Hematopoietic multipotent progenitor cell treated with erythropoietin and hydrocortisone succinate and interleukin-3 and kit ligand, for 17 days (in vitro differentiated cells): Measurements from ENCODE around the gene SLC35C1.
A peak's percentile ranks its signal among the peaks of the same experiment; 100 is the strongest.

Source experiments
- DNase-seq: peaks from one replicate; pipeline ENCODE4 v3.0.0-alpha.2; 2015; ENCODE audit warnings: low spot score

Gene SLC35C1

DNA sequence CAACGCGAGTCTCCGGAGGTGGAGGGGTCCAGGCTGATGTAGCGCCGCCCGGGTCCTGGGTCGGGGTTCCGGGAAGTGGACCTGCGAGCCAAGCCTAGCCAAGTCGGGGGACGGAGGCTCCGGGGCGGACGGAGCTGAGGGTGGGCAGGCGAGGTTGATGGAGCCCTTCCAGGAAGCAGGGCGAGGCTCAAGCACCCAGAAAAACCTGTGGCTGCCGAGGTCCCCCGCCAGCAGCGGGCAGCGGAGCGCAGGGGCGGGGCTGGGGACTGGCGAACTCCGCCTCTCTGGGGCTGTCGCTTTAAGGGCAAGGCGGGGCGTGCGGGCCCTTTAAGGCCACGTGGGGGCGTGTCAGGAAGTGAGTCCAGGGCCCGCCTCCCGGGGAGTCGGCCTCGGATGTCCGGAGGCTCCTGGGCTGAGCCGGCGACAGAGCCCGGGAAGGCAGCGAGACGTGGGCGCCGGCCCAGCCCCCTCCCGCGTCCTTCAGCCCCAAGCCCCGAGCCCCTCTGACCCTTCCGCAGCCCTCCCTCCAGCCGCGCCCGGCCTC, at the start of gene SLC35C1:
Gene SLC35C1, plus strand, starts transcription at position 389 of the 544 bp plus-strand sequence. CDS start 653 bp downstream, outside the sequence.
- peak; percentile 97 for DNase-seq

DNA sequence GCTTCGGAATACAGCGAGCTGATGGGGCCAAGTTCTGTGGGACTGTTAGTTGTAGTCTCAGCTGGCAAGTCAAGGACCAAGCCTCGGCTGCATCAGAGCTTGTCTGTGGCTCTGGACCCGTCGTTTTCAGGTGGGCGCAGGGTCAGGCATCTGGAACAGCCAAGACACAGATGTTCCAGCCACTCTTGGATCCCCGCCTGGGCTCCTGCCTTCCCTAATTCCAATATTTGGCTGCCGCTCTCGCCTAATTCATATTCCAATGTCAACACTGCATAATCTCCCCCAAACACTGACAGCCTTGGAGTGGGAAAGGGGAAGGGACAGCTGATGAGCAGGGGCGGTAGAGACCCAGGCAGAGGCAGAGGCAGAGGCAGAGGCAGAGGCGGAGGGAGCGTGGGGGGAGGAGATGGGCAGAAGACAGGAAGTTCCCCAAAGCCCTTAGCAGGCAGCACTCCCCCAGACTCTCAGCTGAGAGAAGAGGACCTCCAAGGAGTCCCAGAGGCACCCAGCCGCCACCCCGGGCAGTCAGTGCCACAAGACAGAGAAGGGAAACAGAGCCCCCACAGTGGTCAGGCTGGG, 49.6 kb upstream of the SLC35C1 start:
- no peak for DNase-seq

DNA sequence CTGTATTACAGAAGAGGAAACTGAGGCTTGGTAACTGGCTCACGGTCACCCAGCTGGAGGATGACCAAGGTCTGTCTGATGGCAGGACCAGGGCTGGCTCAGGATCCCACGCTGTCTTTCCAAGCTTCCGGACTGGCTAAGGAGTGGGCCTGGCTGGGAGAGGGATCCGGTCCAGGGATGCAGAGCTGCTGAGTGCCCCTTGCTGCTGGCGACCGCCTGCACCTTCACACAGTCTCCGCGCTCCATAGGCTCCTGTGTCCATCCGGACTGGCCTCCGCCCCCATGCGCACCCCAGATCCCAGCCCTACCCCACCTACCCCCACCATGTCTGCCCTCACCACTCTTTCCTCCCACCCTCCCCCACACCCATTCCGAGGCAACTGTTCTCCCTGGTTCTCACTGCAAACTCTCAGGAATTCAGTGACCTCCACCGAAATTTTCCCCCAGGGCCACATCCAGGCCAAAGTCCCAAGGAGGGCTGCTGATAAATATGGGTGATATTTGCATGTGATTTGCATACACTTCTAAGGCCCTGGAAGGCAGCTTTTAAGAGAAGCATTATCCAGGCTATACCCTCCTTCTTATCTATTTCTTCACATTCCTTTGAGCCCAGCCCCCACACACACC, 48.5 kb upstream of the SLC35C1 start:
- no peak for DNase-seq

DNA sequence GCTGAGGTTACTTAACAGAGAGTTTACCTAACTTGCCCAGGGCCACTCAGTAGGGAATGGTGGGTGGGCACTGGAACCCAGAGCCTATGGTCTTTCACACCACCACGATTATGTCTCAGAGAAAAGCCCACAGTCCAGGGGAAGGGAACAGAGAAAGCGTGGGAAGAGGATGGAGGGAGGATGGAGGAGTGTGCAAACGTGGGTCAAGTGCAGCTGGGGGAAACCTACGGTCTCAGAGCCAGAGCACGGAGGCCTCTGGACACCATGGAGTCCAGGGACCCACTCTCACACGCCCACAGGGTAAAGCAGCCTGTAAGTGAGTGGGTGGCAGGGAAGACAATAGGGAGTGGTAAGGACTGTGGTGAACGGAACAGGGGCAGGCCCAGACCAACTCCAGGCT, 47.3 kb upstream of the SLC35C1 start:
- no peak for DNase-seq

DNA sequence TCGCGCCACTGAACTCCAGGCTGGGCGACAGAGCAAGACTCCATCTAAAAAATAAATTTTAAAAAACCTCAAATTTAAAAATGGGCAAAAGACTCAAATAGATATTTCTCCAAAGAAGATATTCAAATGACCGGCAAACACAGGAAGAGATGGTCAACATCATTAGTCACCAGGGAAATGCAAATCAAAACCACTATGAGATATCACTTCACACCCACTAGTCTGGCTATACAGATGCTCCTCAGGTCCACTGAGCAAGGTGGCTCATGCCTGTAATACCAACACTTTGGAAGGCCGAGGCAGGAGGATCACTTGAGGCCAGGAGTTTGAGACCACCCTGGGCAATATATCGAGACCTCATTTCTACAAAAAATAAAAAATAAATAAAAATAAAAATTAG, 43.3 kb upstream of the SLC35C1 start:
- DNase-seq, result no peak

DNA sequence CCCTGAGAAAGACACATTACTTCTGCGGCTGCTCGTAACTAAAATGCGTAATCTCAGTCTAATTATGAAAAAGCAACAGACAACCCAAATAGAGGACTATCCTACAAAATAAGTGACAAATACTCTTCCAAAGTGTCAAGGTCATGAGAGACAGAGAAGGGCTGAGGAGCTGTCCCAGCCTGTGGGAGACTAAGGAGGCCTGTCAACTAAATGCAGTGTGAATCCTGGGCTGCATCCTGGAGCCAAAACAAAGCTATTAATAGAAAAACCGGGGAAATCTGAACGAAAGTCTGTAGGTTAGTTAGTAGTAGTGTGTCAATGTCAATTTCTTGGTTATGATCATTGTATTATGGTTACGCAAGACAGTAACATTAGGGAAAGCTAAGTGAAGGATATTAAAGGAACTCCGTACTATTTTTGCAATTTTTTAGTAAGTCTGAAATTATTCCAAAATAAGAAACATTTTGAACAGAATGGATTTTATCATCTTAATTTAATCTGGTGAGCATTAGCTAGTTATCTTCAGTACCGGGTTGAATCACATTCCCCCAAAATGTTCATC, 39.8 kb upstream of the SLC35C1 start:
- no peak for DNase-seq

DNA sequence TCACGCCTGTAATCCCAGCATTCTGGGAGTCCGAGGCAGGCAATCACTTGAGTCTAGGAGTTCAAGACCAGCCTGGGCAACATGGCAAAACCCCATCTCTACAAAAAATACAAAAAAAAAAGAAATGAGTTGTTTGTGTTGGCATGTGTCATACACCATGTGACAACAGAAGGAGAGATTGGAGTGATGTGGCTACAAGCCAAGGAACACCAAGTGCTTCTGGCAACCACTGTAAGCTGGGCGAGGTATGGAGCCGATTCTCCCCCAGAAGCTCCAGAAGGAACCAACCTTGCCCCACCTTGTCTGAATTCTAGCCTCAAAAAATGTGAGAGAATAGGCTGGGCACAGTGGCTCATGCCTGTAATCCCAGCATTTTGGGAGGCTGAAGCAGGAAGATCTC, 39.1 kb upstream of the SLC35C1 start:
- DNase-seq, result no peak

DNA sequence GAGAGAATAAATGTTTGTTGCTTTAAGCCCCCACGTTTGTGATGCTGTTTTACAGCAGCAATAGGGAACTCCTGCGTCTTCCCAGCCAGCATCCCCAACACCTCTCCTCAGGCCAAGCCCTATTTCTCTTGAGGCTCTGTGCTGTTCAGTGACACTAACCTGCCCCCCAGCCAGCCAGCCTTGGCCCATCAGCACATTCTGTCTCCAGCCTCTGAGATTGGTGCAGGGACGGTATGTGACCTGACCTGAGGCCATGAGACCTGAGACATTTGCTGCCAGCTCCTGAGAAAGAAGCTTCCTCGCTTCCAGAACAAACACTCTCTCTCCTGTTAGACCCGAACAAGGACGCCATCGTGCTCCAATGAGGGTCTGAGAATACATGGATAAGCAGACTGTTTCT, 38.5 kb upstream of the SLC35C1 start:
- no peak for DNase-seq

DNA sequence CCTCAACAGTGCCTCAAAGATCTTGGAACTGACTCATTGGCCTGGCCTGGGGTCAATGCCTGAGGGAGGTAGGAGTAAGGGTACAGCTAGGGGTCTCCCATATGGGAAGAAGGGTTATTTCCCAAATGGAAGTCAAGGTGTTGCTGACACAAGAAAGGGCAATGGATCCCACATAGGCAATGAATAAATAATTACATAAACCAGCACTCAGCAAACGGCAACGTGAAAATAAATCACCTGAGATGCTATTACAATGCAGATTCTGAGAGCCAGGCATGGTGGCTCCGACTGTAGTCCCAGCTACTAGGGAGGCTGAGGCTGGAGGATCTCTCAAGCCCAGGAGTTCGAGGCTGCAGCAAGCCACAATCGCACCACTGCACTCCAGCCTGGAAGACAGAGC, 36.5 kb upstream of the SLC35C1 start:
- no peak for DNase-seq

DNA sequence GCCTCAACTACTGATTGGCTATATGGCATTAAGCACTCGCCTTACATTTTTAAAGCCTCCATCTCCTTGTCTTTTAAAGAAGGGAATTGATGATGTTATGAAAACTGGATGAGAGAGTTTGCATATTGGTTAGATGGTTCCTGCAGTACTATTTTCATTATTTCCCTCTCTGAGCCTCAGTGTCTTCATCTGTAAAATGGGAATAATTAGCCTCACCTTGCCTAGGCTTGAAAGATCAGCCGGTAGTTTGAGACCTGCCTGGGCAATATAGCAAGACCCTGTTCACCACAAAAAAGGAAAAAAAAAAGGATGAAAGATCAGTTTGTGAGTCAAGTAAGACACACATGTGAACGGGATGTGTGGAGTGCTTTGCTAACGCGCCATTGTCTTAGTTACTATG, 35.0 kb upstream of the SLC35C1 start:
- no peak for DNase-seq

DNA sequence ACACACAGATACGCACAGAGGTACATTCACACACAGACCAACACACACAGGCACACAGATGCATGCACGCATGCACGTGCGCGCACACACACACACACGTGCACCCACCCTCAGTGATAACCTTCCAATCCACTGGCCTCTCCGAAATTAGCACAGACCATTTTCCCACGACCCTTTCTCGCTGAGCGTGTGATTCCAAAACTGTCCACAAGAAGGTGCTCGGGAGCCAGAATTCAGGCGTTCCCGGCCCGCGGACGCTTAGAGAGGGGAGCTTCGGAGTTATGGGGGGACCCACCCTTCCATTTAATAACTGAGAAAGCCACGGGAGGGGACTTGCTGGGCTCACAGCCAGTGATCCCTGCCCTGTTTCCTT, 33.8 kb upstream of the SLC35C1 start:
- peak; percentile 62 for DNase-seq

DNA sequence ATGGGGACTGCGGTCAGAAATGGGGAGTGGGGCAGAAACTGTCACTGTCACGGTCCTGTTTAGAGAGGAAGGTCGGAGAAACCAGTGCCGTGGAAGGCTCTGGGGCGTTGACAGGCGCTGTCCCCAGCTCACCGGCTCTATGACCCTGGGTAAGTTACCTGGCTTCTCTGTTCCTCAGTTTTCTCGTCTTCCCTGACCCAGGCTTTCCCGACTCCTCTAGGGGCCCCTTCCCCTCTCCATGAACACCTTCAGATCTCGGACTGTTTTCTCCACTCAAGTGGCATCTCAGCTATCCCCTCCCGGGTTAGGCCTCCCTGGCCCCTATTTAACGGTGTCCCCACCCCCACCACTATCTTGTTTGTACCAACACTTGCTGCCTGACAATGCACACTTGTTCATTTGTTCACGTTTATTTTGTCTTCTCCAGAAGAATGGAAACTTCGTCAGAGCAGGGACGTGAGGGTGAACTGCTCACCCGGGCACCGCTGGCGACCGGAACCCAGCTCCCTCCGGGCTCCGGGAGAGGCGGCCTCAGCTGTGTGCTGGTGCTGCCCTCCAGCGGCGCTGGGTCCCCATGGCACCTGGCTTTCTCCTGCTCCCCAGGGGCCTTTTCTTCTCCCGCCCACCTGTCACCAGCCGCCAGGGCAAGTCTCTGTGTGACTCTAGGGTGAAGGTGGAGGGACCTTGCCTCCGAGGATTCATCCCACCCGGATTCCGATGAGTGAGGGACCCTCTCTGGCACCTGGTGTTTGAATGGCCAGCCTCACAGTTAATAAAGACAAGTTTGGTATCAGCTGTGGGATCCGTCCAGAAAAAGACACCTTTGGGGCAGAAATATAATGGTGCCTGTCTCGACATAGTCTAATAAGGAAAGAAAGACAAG, 33.1 kb upstream of the SLC35C1 start:
- peak; percentile 57 for DNase-seq

DNA sequence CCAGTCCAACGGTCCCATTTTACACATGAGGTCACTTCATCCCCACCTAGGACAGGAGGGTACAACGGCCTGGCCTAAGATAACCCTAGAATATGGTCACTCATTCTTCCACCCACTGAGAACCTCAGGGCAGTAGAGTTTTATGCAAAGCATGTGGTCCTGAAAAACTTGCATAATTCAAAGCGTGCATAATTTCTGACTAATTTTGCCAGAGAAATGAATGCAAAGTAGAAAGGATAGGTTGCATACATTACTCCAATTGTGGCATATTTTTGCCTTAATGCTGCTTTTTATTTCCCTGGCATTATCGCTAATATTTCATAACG, 32.5 kb upstream of the SLC35C1 start:
- DNase-seq, result no peak

DNA sequence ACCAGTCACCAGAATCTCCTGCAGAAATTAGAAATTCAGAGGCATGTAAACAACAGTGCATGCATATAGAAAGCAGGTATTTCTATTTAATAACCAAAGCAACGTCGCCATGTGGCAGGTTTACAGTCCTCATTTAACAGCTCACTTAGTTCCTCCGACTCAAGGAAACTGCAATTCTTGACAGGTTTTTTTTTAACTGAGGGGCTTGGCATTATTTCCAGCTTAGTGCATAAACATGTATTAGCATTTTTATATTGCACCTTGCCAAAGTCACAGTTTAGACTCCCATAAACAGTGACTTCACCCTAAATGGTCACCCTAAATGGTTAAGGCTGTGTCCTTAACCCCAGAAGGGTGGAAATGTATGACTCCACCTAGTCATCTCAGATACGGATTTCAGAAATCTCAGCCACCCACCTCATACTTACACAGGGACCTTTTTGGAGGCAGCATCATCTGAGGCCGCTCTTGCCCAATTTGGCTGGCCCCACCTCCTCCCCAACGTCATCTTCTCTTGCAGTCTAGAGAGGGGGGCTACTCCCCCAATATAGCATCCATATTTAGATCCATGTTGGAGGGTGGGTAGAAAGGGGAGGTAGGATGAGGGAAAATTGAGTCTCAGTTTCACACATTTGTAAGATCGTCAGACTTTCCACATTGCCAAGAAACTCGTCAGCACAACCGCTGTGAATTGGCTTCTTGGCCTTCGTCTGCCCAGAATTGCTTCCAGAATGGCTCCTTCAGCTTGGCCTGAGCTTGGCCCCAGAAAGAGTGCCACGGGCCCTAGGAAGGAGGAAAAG, 31.8 kb upstream of the SLC35C1 start:
- no peak for DNase-seq

DNA sequence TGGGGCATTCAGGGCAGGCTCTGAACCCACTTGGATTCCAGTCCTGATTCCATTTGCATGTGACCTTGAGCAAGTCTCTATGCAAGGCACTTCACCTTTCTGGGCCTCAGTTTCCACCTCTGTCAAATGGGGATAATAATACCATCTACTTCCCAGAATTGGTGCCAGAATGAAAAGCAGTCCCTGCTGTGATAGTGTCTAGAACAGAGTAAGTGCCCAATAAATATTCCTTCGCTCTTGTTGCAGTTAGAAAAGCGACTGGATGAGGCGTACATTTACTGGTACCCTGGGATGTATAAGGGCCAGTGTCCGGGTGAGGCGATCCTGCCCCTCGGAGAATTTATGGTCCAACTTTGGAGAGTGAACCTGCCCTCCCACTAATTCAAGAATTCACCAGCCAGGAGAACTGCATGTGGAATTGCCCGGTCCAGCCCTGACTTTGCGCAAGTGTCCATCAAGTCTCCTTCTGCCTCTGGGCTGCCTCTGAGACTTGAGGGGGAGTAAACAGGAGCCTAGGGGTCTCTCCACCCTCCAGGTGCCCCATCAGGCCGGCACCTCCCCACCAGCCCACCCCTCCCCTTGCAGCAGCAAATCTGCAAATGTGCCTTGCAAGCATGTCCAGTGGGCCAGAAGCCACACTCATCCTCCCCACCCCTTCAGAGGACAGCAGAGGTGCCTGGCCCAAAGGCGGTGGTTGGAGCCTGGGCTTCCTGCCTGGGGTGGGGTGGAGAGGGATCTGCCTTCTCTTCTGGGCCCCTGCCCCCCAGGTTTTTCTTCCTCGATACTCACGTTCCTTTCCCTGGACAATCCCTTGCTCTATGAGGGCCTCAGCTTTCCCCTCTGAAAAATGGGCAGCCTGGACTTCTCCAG, 30.9 kb upstream of the SLC35C1 start:
- no peak for DNase-seq

DNA sequence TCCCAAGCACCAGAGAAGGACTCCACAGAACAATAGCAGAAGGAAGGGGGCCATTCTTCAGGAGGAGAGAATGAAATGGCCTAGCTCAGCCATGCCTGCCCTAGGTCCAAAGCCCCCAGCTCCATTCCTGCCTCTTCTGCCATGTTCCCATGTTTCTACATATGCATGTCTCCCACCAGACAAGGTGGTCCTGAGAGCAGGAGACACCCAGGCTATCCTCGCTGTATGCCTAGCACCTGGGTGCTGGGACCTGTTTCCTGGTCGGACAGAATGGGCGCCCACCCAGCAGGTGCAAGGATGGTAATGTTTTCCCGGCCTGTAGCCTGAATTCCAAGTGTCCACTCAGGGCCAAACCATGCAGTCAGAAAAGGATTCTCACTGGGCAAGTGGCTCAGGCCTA, 30.2 kb upstream of the SLC35C1 start:
- no peak for DNase-seq

DNA sequence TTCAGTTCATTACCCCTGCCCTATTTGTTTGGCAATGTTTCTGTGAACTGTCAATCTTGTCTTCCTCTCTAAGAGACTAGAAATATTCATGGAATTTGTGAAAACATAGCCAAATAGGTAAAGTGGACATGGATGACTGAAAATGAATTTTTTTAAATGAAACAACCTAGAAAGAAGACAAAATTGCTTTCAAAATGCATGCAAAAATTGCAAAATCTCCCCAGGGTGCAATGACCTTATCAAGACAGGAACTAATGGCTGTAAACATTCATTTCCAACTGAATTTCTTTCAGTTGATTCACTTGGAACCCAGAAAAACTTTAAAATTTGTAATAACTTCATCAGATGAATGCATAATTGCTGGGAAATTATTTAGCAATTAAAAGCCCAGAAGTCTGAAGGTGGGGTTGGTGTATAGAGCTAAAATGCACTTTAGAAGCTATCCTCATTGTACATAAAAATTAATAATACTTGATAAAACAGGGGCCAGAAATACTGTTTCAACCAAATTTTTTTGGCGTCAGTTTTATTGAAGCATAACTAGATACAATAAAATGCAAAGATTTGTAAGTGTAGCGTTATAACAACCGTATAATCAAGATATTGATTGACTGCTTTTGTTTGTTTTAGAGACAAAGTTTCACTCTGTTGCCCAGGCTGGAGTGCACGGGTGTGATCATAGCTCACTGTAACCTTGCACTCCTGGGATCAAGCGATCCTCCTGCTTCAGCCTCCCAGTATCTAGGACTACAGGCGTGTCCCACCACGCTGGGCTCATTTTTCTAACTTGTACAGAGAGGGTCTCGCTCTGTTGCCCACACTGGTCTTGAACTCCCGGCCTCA, 27.6 kb upstream of the SLC35C1 start:
- no peak for DNase-seq

DNA sequence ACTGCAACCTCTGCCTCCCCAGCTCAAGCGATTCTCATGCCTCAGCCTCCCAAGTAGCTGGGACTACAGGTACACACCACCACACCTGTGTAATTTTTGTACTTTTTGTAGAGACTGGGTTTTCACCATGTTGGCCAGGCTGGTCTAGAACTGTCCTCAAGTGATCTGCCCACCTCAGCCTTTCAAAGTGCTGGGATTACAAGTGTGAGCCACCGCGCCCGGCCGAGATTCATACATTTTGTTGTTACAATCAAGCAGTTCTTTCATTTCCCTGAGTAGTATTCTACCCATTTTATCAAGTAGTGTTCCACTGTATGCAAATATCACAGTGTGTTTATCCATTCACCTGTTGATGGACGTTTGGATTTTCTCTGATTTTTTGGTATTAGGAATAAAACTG, 26.6 kb upstream of the SLC35C1 start:
- no peak for DNase-seq

DNA sequence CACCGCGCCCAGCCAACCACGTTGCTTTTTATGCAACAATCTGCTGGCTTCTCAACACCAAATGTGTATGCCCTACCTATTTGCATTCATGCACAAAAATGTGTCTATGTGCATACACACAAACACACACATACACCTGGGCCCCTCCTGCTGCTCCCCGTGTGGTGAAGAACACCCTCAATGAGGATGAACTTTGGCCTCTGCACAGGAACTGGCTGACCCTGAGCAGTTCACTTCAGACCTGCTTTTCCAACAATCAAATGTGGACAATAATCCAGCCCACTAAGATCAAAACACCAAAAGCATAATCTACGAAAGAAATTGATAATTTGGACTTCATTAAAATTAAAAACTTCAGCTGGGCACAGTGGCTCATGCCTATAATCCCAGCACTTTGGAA, 25.3 kb upstream of the SLC35C1 start:
- DNase-seq, result no peak

DNA sequence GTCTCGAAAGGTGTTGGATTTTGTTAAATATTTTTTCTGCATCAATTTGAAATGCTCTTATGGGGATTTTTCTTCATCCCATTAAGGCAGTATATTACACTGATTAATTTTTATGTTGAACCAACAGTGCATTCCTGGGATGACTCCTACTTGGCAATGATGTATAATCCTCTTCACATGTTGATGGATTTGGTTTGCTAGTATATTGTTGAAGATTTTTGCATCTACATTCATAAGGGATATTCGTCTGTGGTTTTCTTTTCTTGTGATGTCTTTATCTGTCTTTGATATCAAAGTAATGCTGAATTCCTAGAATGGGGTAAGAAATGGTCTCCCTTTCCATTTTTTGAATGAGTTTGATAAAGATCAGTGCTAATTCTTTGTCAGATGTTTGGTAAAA, 18.7 kb upstream of the SLC35C1 start:
- no peak for DNase-seq
